Fibroblast of skin of right quadriceps (primary cell): Measurements from ENCODE around the gene ORC4.

Experiments
- DNase-seq: peaks from one replicate; pipeline ENCODE4 v3.0.0-alpha.2; 2013

ORC4 gene

GRCh38 chr2:148020111-148021058, at the start of gene ORC4:
Gene ORC4, minus strand, starts transcription at chr2:148020737. Its CDS starts 44,779 bp downstream, at chr2:147975958.
- DNase-seq: peak; percentile 100

DNA sequence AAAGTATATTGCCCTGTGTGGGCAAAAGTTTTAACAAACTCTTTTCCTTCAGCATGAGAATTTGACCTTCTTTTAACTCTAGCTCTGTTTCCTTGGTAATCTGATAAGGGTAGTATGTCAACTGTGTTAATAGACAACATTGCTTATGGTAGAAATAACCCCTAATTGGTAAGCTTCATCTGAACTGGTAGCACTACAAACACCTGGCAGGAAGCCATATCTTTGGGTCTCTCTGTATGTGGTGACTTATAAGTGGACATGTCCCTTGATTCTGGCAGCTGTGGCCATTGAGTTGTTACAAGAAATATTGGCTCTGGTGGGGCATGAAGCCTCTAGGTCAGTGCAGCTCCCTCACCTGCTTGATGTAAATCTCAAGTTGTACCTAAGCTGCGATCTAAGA, 47.3 kb upstream of the ORC4 start:
- DNase-seq: no peak

DNA sequence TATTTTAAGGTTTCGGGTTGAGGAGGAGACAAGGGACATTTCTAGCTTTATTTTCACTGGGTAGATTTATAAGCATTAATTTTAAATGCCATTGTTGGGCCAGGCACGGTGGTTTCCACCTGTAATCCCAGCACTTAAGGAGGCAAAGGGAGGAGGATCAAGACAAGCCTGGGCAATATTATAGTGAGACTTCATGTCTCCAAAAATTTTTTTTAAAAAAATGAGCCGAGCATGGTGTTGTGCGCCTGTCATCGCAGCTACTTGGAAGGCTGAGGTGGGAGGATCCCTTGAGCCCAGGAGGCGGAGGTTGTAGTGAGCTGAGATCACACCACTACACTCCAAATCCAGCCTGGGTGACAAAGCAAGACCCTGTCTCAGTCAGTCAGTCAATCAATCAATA, 45.4 kb upstream of the ORC4 start:
- DNase-seq: no peak

GRCh38 chr2:148063633-148064032, 43.1 kb upstream of the ORC4 start:
- DNase-seq: no peak

DNA sequence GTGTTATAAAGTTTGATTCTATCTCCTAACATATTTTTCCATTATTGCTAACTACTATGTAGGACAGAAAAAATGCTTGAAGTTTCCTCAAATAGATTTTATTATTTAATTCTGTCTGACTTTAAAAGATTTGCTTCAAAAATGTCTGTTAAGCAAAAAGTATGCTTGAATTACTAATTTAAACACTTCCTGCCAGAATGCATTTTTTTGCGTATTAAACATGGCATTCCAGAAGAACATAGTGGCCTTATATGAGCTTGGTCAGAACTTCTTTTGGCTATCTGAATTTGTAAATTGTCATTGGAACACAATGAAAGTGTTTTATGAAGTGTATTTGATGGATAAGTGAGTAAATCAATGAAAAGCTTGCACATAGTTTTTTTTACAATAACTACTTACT, 38.1 kb upstream of the ORC4 start:
- DNase-seq: peak; percentile 11

DNA sequence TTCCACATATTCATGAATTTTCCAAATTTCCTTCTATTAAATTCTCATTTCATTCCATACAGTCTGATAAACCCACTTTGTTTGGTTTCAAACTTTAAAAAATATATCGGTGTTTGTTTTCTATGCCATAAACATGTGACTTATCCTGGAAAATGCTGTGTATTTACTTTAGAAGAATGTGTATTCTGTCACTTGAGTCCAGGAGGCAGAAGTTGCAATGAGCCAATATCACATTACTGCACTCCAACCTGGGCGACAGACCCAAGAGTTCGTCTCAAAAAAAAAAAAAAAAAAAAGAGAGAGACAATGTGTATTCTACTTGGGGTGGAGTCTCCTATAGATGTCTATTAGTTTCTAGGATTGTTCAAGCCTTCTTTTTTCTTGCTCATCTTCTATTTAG, 32.1 kb upstream of the ORC4 start:
- DNase-seq: no peak

DNA sequence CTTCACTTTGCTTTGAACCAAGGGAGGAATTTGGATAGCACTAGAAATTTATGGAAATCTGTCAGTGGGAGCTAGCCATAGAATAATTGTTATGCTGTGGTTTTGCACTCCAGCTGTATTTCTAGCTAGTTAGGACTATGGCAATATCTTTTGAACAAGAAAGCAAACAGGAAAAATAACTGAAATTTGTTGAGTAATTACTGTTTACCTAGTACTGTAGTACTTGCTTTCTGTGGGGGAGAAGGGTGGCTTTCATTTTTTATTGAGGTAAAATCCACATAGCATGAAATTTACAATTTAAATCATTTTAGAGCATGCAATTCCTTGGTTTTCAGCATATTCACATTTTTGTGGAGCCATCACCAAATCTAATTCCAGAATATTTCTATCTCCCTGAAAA, 28.7 kb upstream of the ORC4 start:
- DNase-seq: no peak

DNA sequence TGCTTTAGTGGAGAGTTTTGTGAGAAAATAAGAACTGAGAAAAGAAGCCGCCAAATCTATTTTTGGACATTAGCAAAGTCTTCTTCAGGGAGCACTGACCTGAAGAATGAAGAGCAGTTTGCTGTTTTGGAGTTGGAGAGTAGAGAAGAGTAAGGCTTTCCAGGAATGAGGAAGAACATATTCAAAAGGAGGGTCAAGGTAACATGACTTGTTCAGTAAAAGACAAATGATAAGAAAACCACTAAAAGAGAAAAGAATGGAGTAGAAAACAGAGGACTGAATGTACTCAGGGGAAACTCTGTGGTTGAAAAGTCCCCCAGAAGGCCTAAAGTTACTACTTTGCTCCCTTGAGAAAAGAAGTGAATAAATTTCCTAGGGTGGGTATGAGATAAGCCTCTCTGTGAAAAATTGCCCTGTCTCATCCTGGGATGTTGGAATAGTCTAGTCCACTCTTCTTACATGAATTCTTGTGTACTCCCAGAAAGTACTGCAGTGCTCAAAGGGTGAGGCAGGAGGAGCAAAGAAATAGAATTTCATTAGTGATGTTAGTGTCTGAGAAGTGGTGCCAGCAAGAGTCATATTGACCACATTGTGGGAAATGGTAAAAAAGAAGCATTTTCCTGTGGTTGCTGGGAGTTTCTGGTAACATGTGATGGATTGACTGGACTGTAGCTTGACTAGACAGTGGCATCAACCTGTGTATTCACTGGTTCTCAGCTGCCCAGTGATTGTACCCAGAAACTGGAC, 28.1 kb upstream of the ORC4 start:
- DNase-seq: peak; percentile 7

DNA sequence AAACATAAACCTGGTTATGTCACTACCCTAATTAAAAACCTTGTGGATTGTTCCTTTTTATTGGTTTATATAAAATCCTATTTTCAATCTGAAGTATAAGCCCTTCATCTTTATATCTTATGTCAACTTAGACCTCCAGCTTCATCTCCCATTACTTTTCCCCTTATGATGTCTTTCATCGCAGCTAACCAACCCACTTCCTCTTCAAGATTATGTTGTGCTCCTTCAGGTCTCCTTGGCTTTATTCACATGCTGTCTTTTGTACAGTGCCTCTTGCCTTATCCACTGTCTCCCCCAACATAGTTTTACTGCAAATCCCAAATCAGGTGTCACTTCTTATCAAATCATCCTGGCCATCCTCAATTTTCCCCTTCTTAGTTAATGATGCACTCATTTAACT, 26.3 kb upstream of the ORC4 start:
- no peak for DNase-seq

DNA sequence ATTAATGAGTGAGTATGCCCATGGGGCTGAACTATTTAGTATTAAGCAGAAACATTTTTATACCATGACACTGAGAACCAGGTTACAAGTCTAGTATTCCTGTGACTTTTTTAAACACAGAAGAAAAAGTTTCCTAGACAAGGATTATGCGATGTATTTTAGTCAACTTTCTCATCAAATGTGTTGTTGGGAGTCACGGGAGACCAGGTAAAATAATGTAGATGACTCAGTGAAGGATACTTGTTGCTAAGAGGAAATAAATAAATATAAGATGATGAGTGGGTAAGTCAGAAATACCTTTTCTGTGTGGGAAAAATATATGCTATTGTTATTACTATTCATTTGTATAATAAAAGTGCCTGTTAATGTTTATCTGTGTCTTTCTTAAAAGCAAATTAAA, 23.8 kb upstream of the ORC4 start:
- no peak for DNase-seq

DNA sequence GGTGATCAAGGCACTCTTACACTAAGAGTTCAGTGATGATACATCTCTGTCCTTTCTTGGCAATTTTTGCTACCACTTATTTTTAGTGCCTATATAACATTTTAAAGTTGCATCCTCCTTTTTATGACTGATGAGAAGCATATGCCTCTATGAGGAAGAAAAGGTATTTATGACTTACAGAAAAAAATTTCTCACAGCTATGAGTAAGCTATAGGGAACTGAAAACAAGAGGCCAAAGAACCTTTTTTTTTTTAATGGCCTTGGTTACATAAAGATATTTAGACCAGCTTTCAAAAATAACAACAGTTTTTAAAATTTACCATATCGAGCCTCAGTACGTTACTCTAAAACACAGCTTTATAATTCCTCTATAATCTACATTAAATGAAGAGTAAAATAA, 21.7 kb upstream of the ORC4 start:
- peak; percentile 66 for DNase-seq

GRCh38 chr2:148039783-148040182, 19.2 kb upstream of the ORC4 start:
- DNase-seq: no peak

DNA sequence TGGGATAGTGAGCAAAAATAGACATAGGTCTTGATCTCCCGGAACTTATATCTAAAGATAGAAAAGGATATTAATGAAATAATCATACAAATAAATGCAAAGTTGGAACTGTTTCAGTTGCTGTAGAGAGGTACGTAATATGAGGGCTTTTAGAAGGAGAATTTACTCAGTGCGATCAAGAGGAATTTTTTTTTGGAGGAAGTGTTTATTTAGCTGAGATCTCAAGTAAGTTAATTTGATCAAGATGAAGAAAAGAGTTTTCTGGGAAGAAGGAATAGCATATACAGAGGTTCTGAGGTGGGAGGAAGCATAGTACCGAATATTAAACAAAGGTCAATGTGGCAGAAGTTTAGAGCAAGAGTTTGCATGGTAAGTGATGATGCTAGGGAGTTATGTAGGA, 11.7 kb upstream of the ORC4 start:
- no peak for DNase-seq

- DNase-seq: no peak
Observed at GRCh38 chr2:148031152-148031551, 10.6 kb upstream of the ORC4 start.

DNA sequence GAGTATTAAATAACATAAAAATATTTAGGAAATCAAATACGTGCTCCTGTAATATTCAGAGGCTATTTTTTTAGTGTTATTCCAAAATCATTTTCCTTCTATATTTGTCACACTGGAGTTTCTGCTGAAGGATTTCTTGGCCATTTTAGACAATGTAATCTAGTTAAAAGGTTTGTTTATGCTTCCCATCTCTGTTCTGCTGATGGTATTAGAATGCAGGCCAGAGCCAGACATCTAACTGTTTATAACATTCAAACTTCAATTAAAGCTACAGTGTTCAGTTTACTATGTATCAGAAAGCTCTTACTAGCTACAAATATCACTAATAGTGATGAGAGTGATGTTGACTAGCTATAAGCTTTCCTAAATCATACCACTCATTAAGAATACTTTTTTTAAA, 8.2 kb upstream of the ORC4 start:
- DNase-seq: no peak

DNA sequence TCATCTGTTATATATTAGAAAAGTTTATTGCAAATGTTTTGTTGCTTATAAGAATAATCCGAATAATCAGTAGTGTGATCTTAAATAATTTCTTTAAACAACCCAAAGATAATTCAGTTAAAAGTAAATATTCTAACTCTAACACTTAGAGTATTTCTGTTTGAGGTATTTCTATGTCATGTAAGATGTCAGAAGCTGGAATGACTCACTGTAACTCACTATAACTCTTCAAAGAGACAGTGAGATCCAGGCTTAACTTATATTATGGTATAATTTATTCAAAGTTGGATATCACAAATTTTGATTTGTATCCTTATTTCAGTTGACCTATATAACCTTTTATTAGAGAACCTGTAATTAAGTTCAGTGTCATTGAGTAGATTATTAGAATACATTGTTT, 7.3 kb upstream of the ORC4 start:
- DNase-seq: no peak

GRCh38 chr2:148026573-148026972, 6.0 kb upstream of the ORC4 start:
- no peak for DNase-seq

DNA sequence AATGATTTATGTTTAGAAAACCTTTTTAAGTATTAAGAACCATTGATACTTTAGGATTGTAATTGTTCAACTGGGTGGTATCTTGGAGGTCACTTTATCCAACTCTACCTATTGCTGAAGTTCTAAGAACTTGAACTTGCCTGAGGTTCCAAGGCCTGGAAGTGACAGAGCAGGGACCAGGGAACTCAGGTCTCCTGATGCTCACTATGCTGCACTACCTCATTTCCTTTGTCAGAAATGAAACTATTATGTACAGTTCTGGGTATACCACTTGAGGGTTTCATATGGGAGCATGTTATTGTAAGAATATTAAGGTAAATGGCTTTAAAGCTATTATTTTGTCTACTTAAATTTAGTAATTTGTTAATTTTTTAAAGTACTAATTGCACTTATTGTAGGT, 3.3 kb upstream of the ORC4 start:
- no peak for DNase-seq

DNA sequence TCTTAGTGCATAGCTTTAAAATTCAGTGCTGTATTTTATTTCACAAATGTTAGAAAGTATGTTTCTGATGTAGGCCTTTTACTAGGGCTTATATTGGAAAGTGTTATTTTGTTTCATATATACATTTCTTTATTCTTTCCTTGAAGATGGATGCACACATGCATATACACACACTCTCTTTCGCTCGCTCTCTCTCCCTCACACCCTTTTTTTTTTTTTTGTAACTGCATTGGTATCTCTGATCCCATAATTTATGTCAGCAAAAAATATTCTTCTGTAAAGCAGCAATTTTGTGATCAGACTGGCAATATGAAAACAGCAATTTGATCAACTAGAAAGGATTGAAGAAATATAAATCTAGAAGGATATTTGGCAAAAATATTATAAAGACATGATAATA, 2.3 kb upstream of the ORC4 start:
- no peak for DNase-seq

- DNase-seq: no peak
Observed at GRCh38 chr2:148022351-148022750, 1.8 kb upstream of the ORC4 start.

GRCh38 chr2:148021886-148022285, 1.3 kb upstream of the ORC4 start:
- DNase-seq: no peak

DNA sequence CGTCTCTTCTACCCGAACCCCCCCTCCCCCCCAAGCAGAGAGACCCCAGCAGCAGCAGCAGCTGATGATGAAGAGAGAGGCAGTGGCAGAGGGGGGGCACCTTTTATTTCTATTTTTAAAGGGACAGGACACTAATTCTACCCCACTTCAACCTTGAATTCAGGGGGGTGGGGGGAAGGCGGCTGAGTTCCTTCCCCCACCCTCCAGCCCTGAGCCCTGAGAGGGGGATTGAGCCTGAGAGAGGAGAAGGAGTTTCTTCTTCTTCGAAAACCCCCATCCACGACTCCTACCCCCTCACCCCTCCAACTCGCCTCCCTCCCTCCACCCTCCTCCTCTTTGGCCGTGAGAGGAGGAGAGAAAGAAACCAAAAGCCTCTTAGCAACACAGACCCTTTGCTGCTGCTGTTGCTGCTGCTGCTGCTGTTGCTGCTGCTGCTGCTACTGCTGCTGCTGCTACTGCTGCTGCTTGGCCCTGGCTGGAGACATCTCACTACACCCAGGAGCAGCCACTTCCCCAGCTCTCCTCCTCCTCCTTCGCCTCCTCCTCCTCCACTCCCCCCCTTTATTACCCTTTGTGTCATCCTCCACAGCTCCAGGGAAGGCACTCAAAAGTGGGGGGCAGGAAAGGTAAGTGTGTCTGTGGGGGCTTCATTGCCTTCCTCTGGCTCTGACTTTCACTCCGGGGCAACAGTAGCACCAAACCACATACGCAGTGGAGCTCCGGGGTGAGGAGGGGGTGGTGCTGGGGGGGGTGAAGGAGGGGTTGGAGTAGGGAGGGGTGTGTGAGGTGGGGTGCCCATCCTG, 723 bp upstream of the ORC4 start, which contains the start of gene MBD5:
MBD5 (plus strand) TSS at position 33 of the 803 bp plus-strand sequence.
- peak; percentile 68 for DNase-seq

DNA sequence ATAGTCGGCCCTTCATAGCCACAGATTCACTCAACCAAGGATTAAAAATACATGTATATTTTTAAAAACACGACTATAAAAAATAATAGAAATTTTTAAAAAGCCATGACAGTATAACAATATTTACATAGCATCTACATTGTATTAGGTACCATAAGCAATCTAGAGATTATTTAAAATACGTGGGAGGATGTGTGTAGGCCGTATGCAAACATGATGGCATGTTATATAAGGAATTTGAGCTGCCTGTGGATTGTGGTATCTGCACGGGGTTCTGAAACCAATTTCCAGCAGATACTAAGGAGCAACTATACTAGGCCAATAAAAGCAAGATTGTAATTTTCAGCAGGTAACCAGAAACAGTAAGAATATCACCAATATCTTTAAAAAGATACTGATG, 5.9 kb downstream of the ORC4 start:
- no peak for DNase-seq
